GM12878 (cell line): ENCODE data around the gene STKLD1. TPM values are rescaled to one million over a fixed set of nuclear protein-coding genes. Genes with fewer than 3 reads are reported as not detected.

Experiments
- BHLHE40 ChIP-seq, 2 experiments: fragments of 450-650 bp in 1 of 2; IDR thresholded peaks; 2 replicates each; pipeline ENCODE4 v1.6.1; 2011 to 2017; ENCODE audit warnings: low read depth in 2 of 2, borderline replicate concordance in 1 of 2, improper control_type of control experiment in 1 of 2, low read length in 1 of 2, mild to moderate bottlenecking in 1 of 2
- BRCA1 ChIP-seq: IDR thresholded peaks from 2 replicates; pipeline ENCODE4 v1.6.1; 2011; ENCODE audit warnings: low read depth, low read length, improper control_type of control experiment
- CBFB ChIP-seq: IDR thresholded peaks from 2 replicates; pipeline ENCODE4 v1.6.1; 2016; ENCODE audit warnings: antibody characterized with exemption, low read depth
- CHD2 ChIP-seq: IDR thresholded peaks from 2 replicates; pipeline ENCODE4 v1.6.1; 2011; ENCODE audit warnings: low read depth, low read length, improper control_type of control experiment, borderline replicate concordance
- CREM ChIP-seq: IDR thresholded peaks from 2 replicates; pipeline ENCODE4 v1.6.1; 2014; ENCODE audit warnings: antibody characterized with exemption, low read depth
- ETV6 ChIP-seq, 2 experiments: fragments of 450-650 bp in 1 of 2; IDR thresholded peaks in 1 of 2; conservative IDR thresholded peaks in 1 of 2; 2 replicates each; pipeline ENCODE4 v1.6.1; 2014; ENCODE audit warnings: antibody characterized with exemption in 1 of 2, borderline replicate concordance in 1 of 2, low read depth in 1 of 2, mild to moderate bottlenecking in 1 of 2, moderate library complexity in 1 of 2
- FOXK2 ChIP-seq: fragments of 450-650 bp; IDR thresholded peaks from 2 replicates; pipeline ENCODE4 v1.6.1; 2017; ENCODE audit warnings: mild to moderate bottlenecking, moderate library complexity
- KLF5 ChIP-seq: fragments of 450-650 bp; IDR thresholded peaks from 2 replicates; pipeline ENCODE4 v1.6.1; 2014; ENCODE audit warnings: mild to moderate bottlenecking; ENCODE audit not compliant: partially characterized antibody
- POU2F2 ChIP-seq: IDR thresholded peaks from 3 replicates; pipeline ENCODE4 v1.6.1; 2011; ENCODE audit warnings: low read depth, mild to moderate bottlenecking, low read length, borderline replicate concordance
- SIN3A ChIP-seq: IDR thresholded peaks from 2 replicates; pipeline ENCODE4 v1.6.1; 2012; ENCODE audit warnings: low read depth, low read length, improper control_type of control experiment
- SMAD5 ChIP-seq: IDR thresholded peaks from 2 replicates; pipeline ENCODE4 v1.6.1; 2016; ENCODE audit warnings: antibody characterized with exemption, low read depth
- ZNF207 ChIP-seq: fragments of 450-650 bp; IDR thresholded peaks from 2 replicates; pipeline ENCODE4 v1.6.1; 2014; ENCODE audit warnings: antibody characterized with exemption, mild to moderate bottlenecking, borderline replicate concordance
- ZZZ3 ChIP-seq: IDR thresholded peaks from 2 replicates; pipeline ENCODE4 v1.6.1; 2011; ENCODE audit warnings: low read depth; ENCODE audit not compliant: control insufficient read depth, insufficient read length
- polyA plus RNA-seq, 11 experiments: library from polyadenylated mRNA; depleted of rRNA in 4 of 11; unstranded in 6 of 11; stranded (reverse) in 5 of 11; fragments of >200 nt; fragmentation: Nextera tagmentation in 4 of 11; fragmentation: Illumina TruSeq in 1 of 11; extraction: Ambion mirVana in 4 of 11; extraction: Trizol in 1 of 11; gene quantifications; 1 replicate in 1 of 11; 2 replicates in 10 of 11; pipeline versions ENCODE4 v1.2.1 to v1.2.3, GENCODE V29; 2011 to 2016; ENCODE audit warnings: inconsistent platforms in 2 of 11, missing spikeins in 2 of 11, low read depth in 1 of 11
- total RNA-seq, 4 experiments: library from RNA; depleted of rRNA in 3 of 4; stranded (reverse); fragments of >200 nt in 3 of 4; fragmentation: Illumina TruSeq in 1 of 4; extraction: Trizol in 1 of 4; gene quantifications; 2 replicates each; pipeline versions ENCODE4 v1.2.1 to v1.2.3, GENCODE V29; 2013 to 2021
- TF ChIP-seq, protein P1 (sequence below): IDR thresholded peaks from 2 replicates; pipeline ENCODE4 v1.6.1; 2011; ENCODE audit warnings: borderline replicate concordance, low read depth, mild to moderate bottlenecking, moderate library complexity, low read length; ENCODE audit not compliant: insufficient read depth, poor library complexity, severe bottlenecking
- TF ChIP-seq, protein P2 (sequence below): fragments of 450-650 bp; IDR thresholded peaks from 2 replicates; pipeline ENCODE4 v1.6.1; 2017; ENCODE audit warnings: borderline replicate concordance
- TF ChIP-seq, protein P3 (sequence below): fragments of 450-650 bp; IDR thresholded peaks from 2 replicates; pipeline ENCODE4 v1.6.1; 2017; ENCODE audit warnings: mild to moderate bottlenecking, moderate library complexity
- TF ChIP-seq, protein P4 (sequence below): IDR thresholded peaks from 2 replicates; pipeline ENCODE4 v1.6.1; 2012; ENCODE audit warnings: low read depth, low read length, improper control_type of control experiment

STKLD1 gene
- total and polyA plus RNA-seq, 10 of the 15 experiments (the other 5 are each of a cell fraction or from before 2014, with no cell fraction given) = 0.07 to 0.40 (median 0.29) TPM; not detected in 4

- TF ChIP-seq SIN3A = peak; percentile 89
- TF ChIP-seq CREM = peak; percentile 71
- peak in 1 of 2 experiments; percentile 53; a peak in 1 of 4 replicates for TF ChIP-seq ETV6 (conservative IDR thresholded peaks at IDR 0.05 in 1 of 2, IDR thresholded peaks at IDR 0.05 in 1 of 2; ENCODE audit: borderline replicate concordance in 1 of 2, low read depth in 1 of 2)
- TF ChIP-seq, protein P1, sequence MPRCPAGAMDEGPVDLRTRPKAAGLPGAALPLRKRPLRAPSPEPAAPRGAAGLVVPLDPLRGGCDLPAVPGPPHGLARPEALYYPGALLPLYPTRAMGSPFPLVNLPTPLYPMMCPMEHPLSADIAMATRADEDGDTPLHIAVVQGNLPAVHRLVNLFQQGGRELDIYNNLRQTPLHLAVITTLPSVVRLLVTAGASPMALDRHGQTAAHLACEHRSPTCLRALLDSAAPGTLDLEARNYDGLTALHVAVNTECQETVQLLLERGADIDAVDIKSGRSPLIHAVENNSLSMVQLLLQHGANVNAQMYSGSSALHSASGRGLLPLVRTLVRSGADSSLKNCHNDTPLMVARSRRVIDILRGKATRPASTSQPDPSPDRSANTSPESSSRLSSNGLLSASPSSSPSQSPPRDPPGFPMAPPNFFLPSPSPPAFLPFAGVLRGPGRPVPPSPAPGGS = peak; percentile 72
- TF ChIP-seq, protein P2, sequence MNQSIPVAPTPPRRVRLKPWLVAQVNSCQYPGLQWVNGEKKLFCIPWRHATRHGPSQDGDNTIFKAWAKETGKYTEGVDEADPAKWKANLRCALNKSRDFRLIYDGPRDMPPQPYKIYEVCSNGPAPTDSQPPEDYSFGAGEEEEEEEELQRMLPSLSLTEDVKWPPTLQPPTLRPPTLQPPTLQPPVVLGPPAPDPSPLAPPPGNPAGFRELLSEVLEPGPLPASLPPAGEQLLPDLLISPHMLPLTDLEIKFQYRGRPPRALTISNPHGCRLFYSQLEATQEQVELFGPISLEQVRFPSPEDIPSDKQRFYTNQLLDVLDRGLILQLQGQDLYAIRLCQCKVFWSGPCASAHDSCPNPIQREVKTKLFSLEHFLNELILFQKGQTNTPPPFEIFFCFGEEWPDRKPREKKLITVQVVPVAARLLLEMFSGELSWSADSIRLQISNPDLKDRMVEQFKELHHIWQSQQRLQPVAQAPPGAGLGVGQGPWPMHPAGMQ = peak; percentile 62; the same call in 1 of the 2 replicates
- TF ChIP-seq FOXK2 = peak; percentile 71
- peak; percentile 34 for TF ChIP-seq ZZZ3
- peak; percentile 48; the same call in 1 of the 2 replicates for TF ChIP-seq SMAD5
- no peak for TF ChIP-seq BRCA1
- TF ChIP-seq CHD2 = peak; percentile 46; the same call in 1 of the 2 replicates
- TF ChIP-seq, protein P3, sequence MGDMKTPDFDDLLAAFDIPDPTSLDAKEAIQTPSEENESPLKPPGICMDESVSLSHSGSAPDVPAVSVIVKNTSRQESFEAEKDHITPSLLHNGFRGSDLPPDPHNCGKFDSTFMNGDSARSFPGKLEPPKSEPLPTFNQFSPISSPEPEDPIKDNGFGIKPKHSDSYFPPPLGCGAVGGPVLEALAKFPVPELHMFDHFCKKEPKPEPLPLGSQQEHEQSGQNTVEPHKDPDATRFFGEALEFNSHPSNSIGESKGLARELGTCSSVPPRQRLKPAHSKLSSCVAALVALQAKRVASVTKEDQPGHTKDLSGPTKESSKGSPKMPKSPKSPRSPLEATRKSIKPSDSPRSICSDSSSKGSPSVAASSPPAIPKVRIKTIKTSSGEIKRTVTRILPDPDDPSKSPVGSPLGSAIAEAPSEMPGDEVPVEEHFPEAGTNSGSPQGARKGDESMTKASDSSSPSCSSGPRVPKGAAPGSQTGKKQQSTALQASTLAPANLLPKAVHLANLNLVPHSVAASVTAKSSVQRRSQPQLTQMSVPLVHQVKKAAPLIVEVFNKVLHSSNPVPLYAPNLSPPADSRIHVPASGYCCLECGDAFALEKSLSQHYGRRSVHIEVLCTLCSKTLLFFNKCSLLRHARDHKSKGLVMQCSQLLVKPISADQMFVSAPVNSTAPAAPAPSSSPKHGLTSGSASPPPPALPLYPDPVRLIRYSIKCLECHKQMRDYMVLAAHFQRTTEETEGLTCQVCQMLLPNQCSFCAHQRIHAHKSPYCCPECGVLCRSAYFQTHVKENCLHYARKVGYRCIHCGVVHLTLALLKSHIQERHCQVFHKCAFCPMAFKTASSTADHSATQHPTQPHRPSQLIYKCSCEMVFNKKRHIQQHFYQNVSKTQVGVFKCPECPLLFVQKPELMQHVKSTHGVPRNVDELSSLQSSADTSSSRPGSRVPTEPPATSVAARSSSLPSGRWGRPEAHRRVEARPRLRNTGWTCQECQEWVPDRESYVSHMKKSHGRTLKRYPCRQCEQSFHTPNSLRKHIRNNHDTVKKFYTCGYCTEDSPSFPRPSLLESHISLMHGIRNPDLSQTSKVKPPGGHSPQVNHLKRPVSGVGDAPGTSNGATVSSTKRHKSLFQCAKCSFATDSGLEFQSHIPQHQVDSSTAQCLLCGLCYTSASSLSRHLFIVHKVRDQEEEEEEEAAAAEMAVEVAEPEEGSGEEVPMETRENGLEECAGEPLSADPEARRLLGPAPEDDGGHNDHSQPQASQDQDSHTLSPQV = 0 out of 2 replicates have a peak, but pooled peaks have one; percentile 61
- TF ChIP-seq POU2F2 = peak; percentile 69; the same call in 2 of the 3 replicates
- peak; percentile 98 to 100 for TF ChIP-seq BHLHE40 (IDR thresholded peaks at IDR 0.05; ENCODE audit: borderline replicate concordance in 1 of 2, low read depth in 2 of 2, low read length in 1 of 2)
- TF ChIP-seq KLF5 = peak; percentile 79
- peak; percentile 86 for TF ChIP-seq CBFB
- TF ChIP-seq, protein P4, sequence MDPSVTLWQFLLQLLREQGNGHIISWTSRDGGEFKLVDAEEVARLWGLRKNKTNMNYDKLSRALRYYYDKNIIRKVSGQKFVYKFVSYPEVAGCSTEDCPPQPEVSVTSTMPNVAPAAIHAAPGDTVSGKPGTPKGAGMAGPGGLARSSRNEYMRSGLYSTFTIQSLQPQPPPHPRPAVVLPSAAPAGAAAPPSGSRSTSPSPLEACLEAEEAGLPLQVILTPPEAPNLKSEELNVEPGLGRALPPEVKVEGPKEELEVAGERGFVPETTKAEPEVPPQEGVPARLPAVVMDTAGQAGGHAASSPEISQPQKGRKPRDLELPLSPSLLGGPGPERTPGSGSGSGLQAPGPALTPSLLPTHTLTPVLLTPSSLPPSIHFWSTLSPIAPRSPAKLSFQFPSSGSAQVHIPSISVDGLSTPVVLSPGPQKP = 0 out of 2 replicates have a peak, but pooled peaks have one; percentile 61
- TF ChIP-seq ZNF207 = peak; percentile 99
Measured at GRCh38 chr9:133417541-133418461, 41.6 kb downstream of the STKLD1 start, which contains the start of gene REXO4 (continued).
